Left hindlimb (tissue), 1 donor: Measurements from ENCODE around the gene OXLD1.
"Not testable (repeated sequence)": the region's sequence is repeated elsewhere in the genome, so short reads cannot be mapped to it uniquely, and the experiment has no call there.

Experiments
- DNase-seq: peaks from one replicate; pipeline ENCODE4 v3.0.0-alpha.2; 2018

OXLD1 gene

DNA sequence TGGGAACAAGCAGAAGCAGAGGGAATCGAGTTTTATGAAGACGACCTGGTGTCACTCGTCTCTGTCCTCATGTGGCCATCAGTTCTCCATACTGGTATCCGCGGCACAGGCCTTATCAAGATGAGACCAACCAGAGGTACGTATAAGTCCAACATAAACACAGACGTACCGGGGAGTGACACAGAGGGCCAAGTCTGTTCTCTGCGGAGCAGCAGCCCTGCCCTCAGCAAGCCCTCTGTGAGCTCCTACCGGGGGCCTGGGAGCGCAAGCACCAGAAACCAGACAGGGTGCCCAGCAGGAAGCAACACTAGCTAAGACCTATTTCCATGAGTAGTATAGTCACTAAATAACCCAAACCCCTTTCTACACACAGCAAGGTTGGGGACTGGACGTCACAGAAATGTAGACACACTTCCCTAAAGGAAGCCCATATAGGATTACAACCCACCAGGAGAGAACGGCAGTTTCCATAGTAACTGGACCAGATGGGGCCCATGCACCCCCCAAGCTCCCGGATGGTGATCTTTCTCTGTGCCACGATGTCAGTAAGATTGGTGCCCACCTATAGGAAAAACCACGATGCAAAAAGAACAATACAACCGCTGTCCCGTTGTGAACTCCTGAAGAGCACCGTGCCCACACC is 16.3 kb upstream of the OXLD1 start:
- no peak for DNase-seq

DNA sequence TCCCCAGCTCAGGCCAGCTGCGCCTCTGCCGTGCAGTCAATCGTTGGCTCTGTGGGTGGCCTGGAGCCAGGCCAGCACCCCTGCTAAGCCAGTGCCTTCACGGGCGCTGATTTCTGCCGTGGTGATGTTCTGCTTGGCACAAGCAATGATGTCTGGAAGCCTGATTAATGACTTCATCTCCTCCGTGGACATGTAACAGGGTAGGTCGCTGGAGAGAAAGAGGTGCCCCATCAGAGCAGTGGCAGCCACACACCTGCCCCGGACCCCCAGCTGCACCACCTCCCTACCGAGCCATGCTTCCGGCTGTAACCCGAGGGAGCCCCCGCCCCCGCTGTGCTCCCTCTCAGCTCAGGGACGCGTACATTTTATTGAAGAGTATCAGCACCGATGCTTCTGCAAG is 15.3 kb upstream of the OXLD1 start:
- no peak for DNase-seq

GRCh38 chr17:81680150-81680549 is 13.7 kb upstream of the OXLD1 start:
- no peak for DNase-seq

DNA sequence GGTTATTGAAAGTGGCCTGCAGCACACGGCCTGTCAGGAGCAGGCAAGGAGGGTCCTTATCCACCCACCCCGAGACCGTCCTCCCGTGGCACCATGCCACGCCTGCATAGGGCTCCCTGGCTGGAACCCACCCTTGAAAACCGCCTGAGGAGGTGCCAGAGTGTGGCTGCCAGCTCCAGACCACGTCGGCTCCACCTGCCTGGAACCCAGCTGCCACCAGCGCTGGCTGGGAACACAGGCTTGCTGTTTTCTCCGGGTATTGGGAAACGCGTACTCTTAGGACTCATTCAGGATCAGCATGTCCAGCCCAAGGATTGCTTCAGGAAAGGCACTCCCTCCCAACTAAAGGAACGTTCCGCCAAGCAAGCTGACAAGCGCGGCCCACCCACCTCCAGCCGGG is 10.5 kb upstream of the OXLD1 start:
- no peak for DNase-seq

DNA sequence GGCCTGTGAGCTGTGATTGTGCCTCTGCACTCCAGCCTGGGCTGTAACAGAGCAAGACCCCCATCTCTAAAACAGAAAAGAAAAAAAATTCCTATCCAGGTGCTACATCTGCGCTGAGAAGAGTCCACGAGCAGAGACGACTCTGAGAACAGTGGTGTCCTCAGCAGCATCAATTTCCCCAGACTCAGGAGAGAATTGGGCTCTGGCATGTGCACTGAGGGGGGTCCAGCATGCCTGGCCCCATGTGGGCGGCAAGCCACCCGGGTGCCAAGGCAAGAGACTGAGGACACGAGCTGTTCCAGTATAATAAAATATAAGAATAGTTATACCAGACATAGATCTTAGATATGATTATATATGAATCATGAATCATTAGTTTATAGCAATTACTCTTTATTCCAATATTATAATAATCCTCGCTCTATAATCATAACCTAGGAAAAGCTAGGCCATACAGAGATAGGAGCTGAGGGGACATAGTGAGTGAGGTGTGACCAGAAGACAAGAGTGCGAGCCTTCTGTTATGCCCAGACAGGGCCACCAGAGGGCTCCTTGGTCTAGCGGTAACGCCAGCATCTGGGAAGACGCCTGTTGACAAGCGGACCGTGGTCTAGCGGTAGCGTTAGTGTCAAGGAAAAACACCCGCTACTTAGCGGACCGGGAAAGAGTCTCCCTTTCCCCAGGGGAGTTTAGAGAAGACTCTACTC is 9.3 kb upstream of the OXLD1 start:
- not testable (repeated sequence) for DNase-seq

- no peak for DNase-seq
These were observed 7.3 kb upstream of the OXLD1 start for GRCh38 chr17:81673561-81674258.

GRCh38 chr17:81672954-81673353 is 6.5 kb upstream of the OXLD1 start:
- no peak for DNase-seq

- DNase-seq, result no peak
These were observed 6.1 kb upstream of the OXLD1 start for GRCh38 chr17:81672504-81672903.

DNA sequence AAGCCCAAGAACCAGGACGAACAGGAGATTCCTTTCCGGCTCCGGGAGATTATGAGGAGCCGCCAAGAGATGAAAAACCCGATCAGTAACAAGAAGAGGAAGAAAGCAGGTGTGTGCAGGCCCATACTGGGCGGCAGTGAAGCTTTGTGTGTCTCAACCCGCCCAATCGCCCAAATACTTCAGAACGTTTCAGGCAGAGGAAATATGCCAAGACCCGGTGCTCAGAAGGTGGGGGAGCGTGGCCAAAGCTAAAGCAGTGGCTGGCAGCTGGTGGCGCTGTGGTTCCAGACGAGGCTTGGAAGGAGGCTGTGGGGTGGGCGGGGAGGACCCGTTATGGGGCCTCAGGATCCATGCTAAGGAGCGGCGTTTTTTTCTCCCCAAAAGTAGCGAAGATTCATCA is 1.3 kb upstream of the OXLD1 start:
- no peak for DNase-seq

GRCh38 chr17:81666092-81666341 is 388 bp downstream of the OXLD1 start:
- no peak for DNase-seq

GRCh38 chr17:81665205-81666091 is 957 bp downstream of the OXLD1 start:
- DNase-seq, result no peak

DNA sequence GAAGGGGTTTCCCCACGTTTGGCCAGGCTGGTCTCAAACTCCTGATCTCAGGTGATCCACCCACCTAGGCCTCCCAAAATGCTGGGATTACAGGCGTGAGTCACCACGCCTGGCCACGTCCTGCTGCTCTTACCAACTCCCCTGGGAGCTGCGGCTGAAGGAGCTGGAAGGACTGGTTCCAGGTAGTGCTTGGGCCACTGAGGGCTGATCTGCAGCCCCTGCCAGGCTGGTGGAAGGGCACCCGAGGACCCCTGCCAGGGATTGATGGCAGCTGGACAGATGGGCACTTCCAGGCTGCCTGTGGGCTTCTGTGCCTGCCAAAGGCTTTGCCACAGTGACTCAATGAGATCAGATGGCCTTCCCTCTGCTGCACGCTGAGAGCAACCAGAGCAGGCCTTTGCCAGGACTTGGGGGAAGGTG is 2.3 kb downstream of the OXLD1 start:
- DNase-seq, result no peak

DNA sequence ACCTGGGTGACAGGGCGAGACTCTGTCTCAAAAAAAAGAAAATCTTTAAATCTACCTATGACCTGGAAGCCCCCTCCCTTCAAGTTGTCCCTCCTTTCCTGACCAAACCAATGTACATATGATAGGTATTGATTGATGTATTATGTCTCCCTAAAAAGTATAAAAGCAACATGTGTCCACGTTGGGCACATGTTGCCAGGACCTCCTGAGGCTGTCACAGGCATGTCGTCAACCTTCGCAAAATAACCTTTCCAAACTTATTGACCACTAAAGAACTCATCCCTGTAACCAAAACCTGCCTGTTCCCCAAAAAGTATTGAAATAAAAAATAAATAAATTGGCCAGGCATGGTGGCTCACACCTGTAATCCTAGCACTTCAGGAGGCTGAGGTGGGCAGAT is 4.4 kb downstream of the OXLD1 start:
- no peak for DNase-seq

- DNase-seq, result no peak
These were observed 6.0 kb downstream of the OXLD1 start for GRCh38 chr17:81660441-81660840.

- no peak for DNase-seq
These were observed 7.4 kb downstream of the OXLD1 start for GRCh38 chr17:81659038-81659437.

GRCh38 chr17:81656835-81657234 is 9.6 kb downstream of the OXLD1 start:
- no peak for DNase-seq

DNA sequence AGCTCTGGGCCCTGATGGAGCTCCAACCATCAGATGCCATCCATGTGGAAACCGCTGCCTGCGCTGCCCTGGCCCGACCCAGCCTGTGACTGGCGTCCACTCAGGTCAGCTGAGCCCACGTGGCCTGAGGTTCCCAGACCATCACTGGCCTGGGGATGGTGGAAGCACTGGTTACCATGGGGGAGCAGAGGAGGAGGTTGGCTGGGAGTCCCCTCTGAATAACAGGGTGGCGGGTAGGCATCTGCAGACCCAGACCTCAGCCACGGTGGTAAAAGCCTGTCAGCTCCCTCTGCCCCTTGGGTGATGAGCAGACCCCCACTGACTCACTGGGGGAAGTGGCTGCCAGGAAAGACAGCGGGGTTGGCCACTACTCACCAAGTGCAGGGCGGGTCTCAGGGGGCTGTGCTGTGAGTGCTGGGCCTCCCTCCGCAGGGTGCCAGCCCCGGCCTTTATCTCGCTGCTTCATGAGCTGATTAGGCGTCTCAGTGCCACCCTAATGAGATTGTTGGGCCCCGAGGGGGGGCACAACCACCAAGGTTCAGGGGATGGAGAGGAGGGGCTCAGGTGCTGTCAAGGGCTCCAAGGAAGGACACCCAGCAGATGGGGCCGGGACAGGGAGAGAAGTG is 10.2 kb downstream of the OXLD1 start, which contains the start of gene PDE6G:
PDE6G (minus strand) TSS at position 425 of the 626 bp plus-strand sequence. CDS start 3,237 bp downstream, outside the sequence.
- no peak for DNase-seq

- no peak for DNase-seq
These were observed 10.9 kb downstream of the OXLD1 start for GRCh38 chr17:81655378-81656117.

DNA sequence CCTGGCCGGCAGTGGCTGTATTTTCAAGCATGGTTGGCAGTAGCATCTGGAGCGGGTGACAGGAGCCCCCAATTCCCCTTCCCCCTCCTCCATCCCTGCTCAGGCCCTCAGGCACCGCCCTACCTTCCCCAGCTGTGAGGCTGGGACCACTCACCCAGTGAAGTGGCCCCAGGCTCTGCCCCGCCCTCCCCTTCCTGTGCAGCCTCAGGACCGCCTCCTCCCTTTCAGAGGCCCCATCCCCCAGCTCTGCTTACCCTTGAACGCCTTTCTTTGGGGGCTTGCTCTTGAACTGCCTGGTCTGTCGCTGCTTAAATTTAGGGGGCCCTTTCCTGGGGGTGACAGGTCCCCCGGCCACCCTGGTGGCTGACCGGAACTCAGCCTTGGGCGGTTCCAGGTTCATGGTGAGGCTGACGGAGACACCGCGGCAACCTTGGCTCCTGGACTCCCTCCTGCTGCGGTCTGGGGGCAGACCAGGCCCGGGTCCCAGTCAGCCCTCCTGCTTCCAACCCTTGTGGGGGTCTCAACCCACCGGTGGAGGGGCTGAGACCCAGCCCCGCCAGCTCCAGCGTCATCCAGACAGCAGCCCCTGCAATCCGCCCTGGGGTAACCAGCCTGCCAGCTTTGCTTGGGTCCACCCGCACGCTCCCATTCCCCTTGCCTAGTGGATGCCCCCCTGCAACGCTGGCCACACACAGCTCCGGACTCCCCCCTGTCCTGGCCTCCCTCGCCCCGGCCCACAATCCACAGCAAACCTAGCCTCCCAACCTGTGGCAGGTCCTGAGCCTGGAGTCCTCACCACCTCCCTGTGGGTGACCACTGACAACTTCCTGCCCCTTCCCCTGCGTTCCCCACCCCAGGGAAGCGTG is 13.3 kb downstream of the OXLD1 start:
- no peak for DNase-seq

- DNase-seq, result no peak
These were observed 14.7 kb downstream of the OXLD1 start for GRCh38 chr17:81651692-81652091.

DNA sequence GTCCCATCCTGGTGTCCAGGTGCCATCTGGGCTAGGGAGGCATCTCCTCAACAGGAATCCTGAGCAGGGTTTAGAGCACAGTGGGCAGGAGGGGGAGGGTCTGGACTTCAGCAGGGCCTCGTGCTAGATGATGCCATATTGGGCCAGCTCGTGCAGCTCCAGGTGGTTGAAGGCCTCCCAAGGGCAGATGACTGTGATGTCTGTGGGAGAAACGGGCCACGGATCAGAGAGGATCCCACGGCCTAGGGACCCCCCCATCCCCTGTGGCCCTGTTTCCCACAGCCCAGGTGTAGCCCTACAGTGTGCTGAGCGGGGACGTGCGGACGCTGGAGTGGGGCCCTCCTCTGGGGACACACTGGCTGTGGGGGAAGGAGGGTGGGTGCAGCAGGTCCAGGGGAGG is 15.5 kb downstream of the OXLD1 start:
- no peak for DNase-seq
